ENCODE measurements around the gene MIB2. TPM values are rescaled to one million over a fixed set of nuclear protein-coding genes. Genes with fewer than 3 reads are reported as not detected.

The MIB2 gene
- total and polyA plus RNA-seq, 2 of the 4 experiments (the other 2 are of a cell fraction), result 17.2 to 47.8 TPM

- in situ Hi-C loops (cut with MboI; ENCODE audit: low sequenced_read_pairs), result no loop called here
- H2BK120ac ChIP-seq (ENCODE audit: low read depth, low read length), result 0 out of 2 replicates have a peak within 1 kb of the TSS, but pooled peaks have one; percentile 9
- 0% methylated on average over 70 of the region's 87 CpGs; no CpG with 5 or more reads in 1 of the 2 experiments for WGBS, 2 experiments (ENCODE audit: extremely low coverage in 2 of 2, insufficient read length in 1 of 2)
- peak; percentile 92 for DNase-seq
- no peaks in the 10 kb centered on the region for H3K9me3 ChIP-seq (ENCODE audit: control insufficient read depth, insufficient read depth, low read length)
- H3K79me1 ChIP-seq (ENCODE audit: low read depth in 1 of 2, low read length in 2 of 2), result peaks cover 5 to 24% of the 10 kb centered on the region in 2 experiments; a peak in 2 of 4 replicates
- peak within 1 kb of the TSS; percentile 91 for H3K4me2 ChIP-seq (ENCODE audit: low read depth, low read length)
- H3K4me3 ChIP-seq (ENCODE audit: insufficient read depth, low read depth, low read length), result peak within 1 kb of the TSS; percentile 71
- H3K9me1 ChIP-seq (ENCODE audit: insufficient read depth, low read length), result peaks cover 3% of the 10 kb centered on the region
- TF ChIP-seq, protein P1, sequence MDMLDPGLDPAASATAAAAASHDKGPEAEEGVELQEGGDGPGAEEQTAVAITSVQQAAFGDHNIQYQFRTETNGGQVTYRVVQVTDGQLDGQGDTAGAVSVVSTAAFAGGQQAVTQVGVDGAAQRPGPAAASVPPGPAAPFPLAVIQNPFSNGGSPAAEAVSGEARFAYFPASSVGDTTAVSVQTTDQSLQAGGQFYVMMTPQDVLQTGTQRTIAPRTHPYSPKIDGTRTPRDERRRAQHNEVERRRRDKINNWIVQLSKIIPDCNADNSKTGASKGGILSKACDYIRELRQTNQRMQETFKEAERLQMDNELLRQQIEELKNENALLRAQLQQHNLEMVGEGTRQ (IDR thresholded peaks at IDR 0.05; ENCODE audit: low read depth, low read length), result 0 out of 2 replicates have a peak, but pooled peaks have one; percentile 8
- 0 out of 2 replicates have a peak, but pooled peaks have one; percentile 7 for TF ChIP-seq BHLHE40 (IDR thresholded peaks at IDR 0.05; ENCODE audit: low read depth, low read length)
- TF ChIP-seq POLR2A (IDR thresholded peaks at IDR 0.05; ENCODE audit: low read depth, low read length), result peak; percentile 95
- TF ChIP-seq NFE2L2 (IDR thresholded peaks at IDR 0.05; ENCODE audit: low read depth, low read length), result peak; percentile 26; the same call in 1 of the 2 replicates
- peak; percentile 63; the same call in 1 of the 2 replicates for TF ChIP-seq MXI1 (IDR thresholded peaks at IDR 0.05; ENCODE audit: borderline replicate concordance, low read depth, low read length)
- no peak; the same call in 1 of the 2 replicates for TF ChIP-seq MAZ (IDR thresholded peaks at IDR 0.05; ENCODE audit: borderline replicate concordance, low read depth, low read length)
- peak within 1 kb of the TSS; percentile 80 for H3K56ac ChIP-seq (ENCODE audit: extremely low read depth, insufficient read depth, low read length)
- no peaks in the 10 kb centered on the region for H3K4me1 ChIP-seq (ENCODE audit: control insufficient read depth, insufficient read depth, low read length)
- no peak within 1 kb of the TSS for H2BK15ac ChIP-seq (ENCODE audit: low read depth, low read length)
- ChIA-PET POLR2A (ENCODE audit: unreplicated experiment) (no interaction called here), CTCF (no interaction called here)
- peaks cover 11% of the 10 kb centered on the region; the same call in 1 of the 2 replicates for H3K27me3 ChIP-seq (ENCODE audit: control insufficient read depth, insufficient read depth, low read length)
- H3K27ac ChIP-seq (ENCODE audit: insufficient read depth, low read length), result peak within 1 kb of the TSS; percentile 92
- no TSS peak for BruUV-seq (replicated peaks)
- H2AK9ac ChIP-seq (replicated peaks; ENCODE audit: low read depth, low read length, poor library complexity), result peak within 1 kb of the TSS; percentile 99
- H2AFZ ChIP-seq (replicated peaks; ENCODE audit: low read length, poor library complexity), result peak within 1 kb of the TSS; percentile 96
- H2AK5ac ChIP-seq (ENCODE audit: low read depth, low read length), result peak within 1 kb of the TSS; percentile 90
- dilution Hi-C loops (cut with HindIII; ENCODE audit: low sequenced_read_pairs, unreplicated experiment), result no loop called here
- H4K91ac ChIP-seq (ENCODE audit: insufficient read depth, low read depth, low read length), result peak within 1 kb of the TSS; percentile 79
- H3K9ac ChIP-seq (ENCODE audit: low read depth, low read length), result peak within 1 kb of the TSS; percentile 93
- intact Hi-C loops (cut with micrococcal nuclease), result loop anchor here (5.0 to 10.0 kb wide), 2 partner anchors 82 to 330 kb away; partner anchors contain the start of gene CDK11B
- peak within 1 kb of the TSS; percentile 87 for H2BK5ac ChIP-seq (ENCODE audit: low read depth, low read length, poor library complexity, severe bottlenecking)
- peaks cover 31% of the 10 kb centered on the region for H4K20me1 ChIP-seq (ENCODE audit: insufficient read depth, low read length)
- peak within 1 kb of the TSS; percentile 97 for H3K23ac ChIP-seq (ENCODE audit: low read depth, low read length)
- H4K8ac ChIP-seq (ENCODE audit: low read depth in 2 of 2, low read length in 2 of 2), result peak within 1 kb of the TSS; percentile 98 to 99
- peak within 1 kb of the TSS; percentile 93 for H3K4ac ChIP-seq (ENCODE audit: low read depth, low read length)
- H3K36me3 ChIP-seq (ENCODE audit: control insufficient read depth, insufficient read depth, low read length), result peaks cover 8% of the 10 kb centered on the region; the same call in 1 of the 2 replicates
- H3K18ac ChIP-seq (ENCODE audit: low read depth, low read length), result no peak within 1 kb of the TSS; the same call in 1 of the 2 replicates
- peak within 1 kb of the TSS; percentile 94 for H3K14ac ChIP-seq (replicated peaks; ENCODE audit: low read depth, low read length)
- peak within 1 kb of the TSS; percentile 90 for H4K5ac ChIP-seq (ENCODE audit: low read depth, low read length)
- peak; percentile 90 for ATAC-seq (ENCODE audit: low read depth)
- H2BK20ac ChIP-seq (ENCODE audit: low read depth, low read length), result no peak within 1 kb of the TSS
These were observed 40.4 kb upstream of the MIB2 start, which contains the start of gene SSU72 for GRCh38 chr1:1574721-1575537. TSS of gene SSU72 (minus strand) at chr1:1574863. CDS start at chr1:1574557, 306 bp downstream.
